K562 (cell line): ENCODE data around the gene ASMTL. TPM values are rescaled to one million over a fixed set of nuclear protein-coding genes. Genes with fewer than 3 reads are reported as not detected.

ENCODE experiments used
- ATAC-seq: fragments of 200-7000 bp; cut with Tn5 transposase; 3 replicates; pipeline ENCODE4 v1.9.1; 2020; ENCODE audit warnings: moderate library complexity
- BruUV-seq: library from RNA; stranded (reverse); fragments of 400-500 nt; replicated peaks from 2 replicates; lab custom pipeline; 2021; lab: Mats Ljungman, UMichigan
- CTCF ChIA-PET: fragments of 300-600 bp; formaldehyde crosslinking; extraction: SDS; loops from one replicate; lab custom pipeline; 2021; ENCODE audit warnings: low intra/inter-chr PET ratio; lab: Yijun Ruan, JAX
- POLR2A ChIA-PET: fragments of 300-600, 350-650 bp; sonication (Branson Sonifier 250); formaldehyde crosslinking; extraction: SDS; loops from one replicate; lab custom pipeline; 2021; ENCODE audit warnings: antibody characterized with exemption, inconsistent platforms; lab: Yijun Ruan, JAX
- DNase-seq, 4 experiments: peaks; one replicate each; pipeline versions ENCODE4 v3.0.0 to v3.0.0-alpha.2; 2011 to 2018; ENCODE audit warnings: low spot score in 3 of 4, mixed read lengths in 3 of 4; ENCODE audit errors: extremely low read depth in 1 of 4
- FAIRE-seq: peaks from 2 replicates; lab custom pipeline; 2011; peaks lifted over from hg19 to GRCh38; lab: Jason Lieb, UNC
- H2AFZ ChIP-seq: 2 replicates; pipeline ENCODE4 v1.6.0; 2011; ENCODE audit warnings: low read depth, low read length, control low read depth, inconsistent platforms
- H3K27ac ChIP-seq: fragments of 200-600 bp; 3 replicates; pipeline ENCODE4 v1.8.0; 2011; ENCODE audit warnings: low read depth, mild to moderate bottlenecking, control low read depth, inconsistent platforms, low read length, moderate library complexity, mixed read lengths; ENCODE audit errors: extremely low read depth
- H3K27me3 ChIP-seq, 2 experiments: fragments of 300-600 bp in 1 of 2; 2 replicates in 1 of 2; 3 replicates in 1 of 2; pipeline versions ENCODE4 v1.6.0 to v1.8.0; 2011; ENCODE audit warnings: inconsistent platforms in 2 of 2, low read length in 2 of 2, mild to moderate bottlenecking in 1 of 2, mixed read lengths in 1 of 2, moderate library complexity in 1 of 2; ENCODE audit not compliant: control insufficient read depth in 2 of 2, insufficient read depth in 2 of 2
- H3K36me3 ChIP-seq: fragments of 300-600 bp; 3 replicates; pipeline ENCODE4 v1.8.0; 2011; ENCODE audit warnings: mild to moderate bottlenecking, low read length, inconsistent platforms; ENCODE audit not compliant: control insufficient read depth, insufficient read depth
- H3K4me1 ChIP-seq, 2 experiments: fragments of 200-600 bp in 1 of 2; replicated peaks in 1 of 2; 2 replicates in 1 of 2; 3 replicates in 1 of 2; pipeline versions ENCODE4 v1.5.1 to v1.8.0; 2011; ENCODE audit warnings: inconsistent platforms in 2 of 2, low read length in 2 of 2, mild to moderate bottlenecking in 1 of 2, mixed read lengths in 1 of 2, moderate library complexity in 1 of 2; ENCODE audit not compliant: control insufficient read depth in 2 of 2, insufficient read depth in 2 of 2
- H3K4me2 ChIP-seq: 2 replicates; pipeline ENCODE4 v1.6.1; 2011; ENCODE audit warnings: low read length, control low read depth, inconsistent platforms, mixed read lengths; ENCODE audit not compliant: insufficient read depth
- H3K4me3 ChIP-seq: fragments of 200-600 bp; sonication (generic), shearing (Covaris generic); 2 replicates; pipeline ENCODE4 v1.5.1; 2016; ENCODE audit warnings: control low read depth, inconsistent platforms
- H3K79me2 ChIP-seq: fragments of 200-600 bp; 3 replicates; pipeline ENCODE4 v1.8.0; 2011; ENCODE audit warnings: low read length, inconsistent platforms; ENCODE audit not compliant: control insufficient read depth, insufficient read depth
- H3K9ac ChIP-seq, 2 experiments: 2 replicates each; pipeline versions ENCODE4 v1.6.0 to v1.6.1; 2011; ENCODE audit warnings: low read depth in 2 of 2, low read length in 2 of 2, control low read depth in 1 of 2, inconsistent platforms in 1 of 2, mild to moderate bottlenecking in 1 of 2, mixed read lengths in 1 of 2; ENCODE audit not compliant: insufficient read depth in 1 of 2
- H3K9me1 ChIP-seq: one replicate; pipeline ENCODE4 v1.6.0; 2011; ENCODE audit warnings: inconsistent platforms, mild to moderate bottlenecking, low read length, moderate library complexity; ENCODE audit not compliant: control insufficient read depth, insufficient read depth
- H3K9me3 ChIP-seq: replicated peaks from 2 replicates; pipeline ENCODE4 v1.5.1; 2011; ENCODE audit warnings: low read depth, low read length, inconsistent platforms; ENCODE audit not compliant: control insufficient read depth, insufficient read depth
- H4K20me1 ChIP-seq: replicated peaks from 2 replicates; pipeline ENCODE4 v1.6.1; 2011; ENCODE audit warnings: low read length, inconsistent platforms, mixed read lengths; ENCODE audit not compliant: control insufficient read depth, insufficient read depth
- BRF1 ChIP-seq: IDR thresholded peaks from 3 replicates; pipeline ENCODE4 v1.6.1; 2011; ENCODE audit warnings: borderline replicate concordance, mild to moderate bottlenecking; ENCODE audit not compliant: insufficient read length; ENCODE audit errors: extremely low read depth
- CHD1 ChIP-seq: fragments of 200-600 bp; sonication (generic); IDR thresholded peaks from one replicate; pipeline ENCODE4 v1.6.1; 2012; ENCODE audit warnings: mild to moderate bottlenecking, moderate library complexity, low read length, inconsistent platforms
- DIDO1 ChIP-seq: fragments of 450-650 bp; IDR thresholded peaks from 2 replicates; pipeline ENCODE4 v1.6.1; 2016; ENCODE audit warnings: low read depth, missing biosample characterization, missing genetic modification characterization
- ESRRB ChIP-seq: fragments of 250-450 bp; sonication (Bioruptor Pico); IDR thresholded peaks from 2 replicates; pipeline ENCODE4 v1.5.0; 2020; ENCODE audit warnings: mild to moderate bottlenecking, moderate library complexity, borderline replicate concordance
- ETV6 ChIP-seq, 3 experiments: fragments of 150-350 bp in 1 of 3; sonication (generic) in 1 of 3; formaldehyde crosslinking in 1 of 3; IDR thresholded peaks; 2 replicates each; pipeline versions ENCODE4 v1.6.1 to v1.8.0; 2014 to 2022; ENCODE audit warnings: borderline replicate concordance in 2 of 3, low read depth in 2 of 3, antibody characterized with exemption in 1 of 3, low read length in 1 of 3, mild to moderate bottlenecking in 1 of 3, missing genetic modification reagents in 1 of 3
- L3MBTL2 ChIP-seq: fragments of 450-650 bp; IDR thresholded peaks from 2 replicates; pipeline ENCODE4 v1.6.1; 2016; ENCODE audit warnings: mild to moderate bottlenecking, moderate library complexity
- MAZ ChIP-seq, 2 experiments: fragments of 450-650 bp in 1 of 2; sonication (generic) in 1 of 2; formaldehyde crosslinking; IDR thresholded peaks in 1 of 2; conservative IDR thresholded peaks in 1 of 2; 2 replicates each; pipeline versions ENCODE4 v1.4.0 to v1.5.0; 2020; ENCODE audit warnings: mild to moderate bottlenecking in 1 of 2, missing genetic modification reagents in 1 of 2
- MBD1 ChIP-seq: fragments of 250-450 bp; sonication (Bioruptor Pico); IDR thresholded peaks from 2 replicates; pipeline ENCODE4 v1.8.0; 2022; ENCODE audit warnings: inconsistent platforms
- RBM22 ChIP-seq: fragments of 200-400 bp; formaldehyde crosslinking; IDR thresholded peaks from 2 replicates; pipeline ENCODE4 v1.6.1; 2018; ENCODE audit warnings: low read length, low read depth; ENCODE audit not compliant: poor library complexity, severe bottlenecking
- RBM34 ChIP-seq: fragments of 200-400 bp; formaldehyde crosslinking; IDR thresholded peaks from 2 replicates; pipeline ENCODE4 v1.6.1; 2018; ENCODE audit warnings: low read length, borderline replicate concordance; ENCODE audit not compliant: insufficient read depth
- ZNF318 ChIP-seq, 2 experiments: fragments of 450-650 bp; IDR thresholded peaks; 2 replicates each; pipeline ENCODE4 v1.6.1; 2016; ENCODE audit warnings: mild to moderate bottlenecking in 2 of 2, borderline replicate concordance in 1 of 2, low read depth in 1 of 2, moderate library complexity in 1 of 2
- ZNF75A ChIP-seq: fragments of 450-650 bp; formaldehyde crosslinking; IDR thresholded peaks from 2 replicates; pipeline ENCODE4 v1.4.0; 2020; ENCODE audit warnings: mild to moderate bottlenecking
- WGBS: fragments of 100-300 bp; shearing (Covaris generic); methylation state at CpG from one replicate; pipeline ENCODE4 v1.1.6; 2016; ENCODE audit warnings: low coverage, mixed read lengths; ENCODE audit not compliant: insufficient coverage; ENCODE audit errors: missing lambda C conversion rate; 5-methylcytosine and 5-hydroxymethylcytosine counted together
- in situ Hi-C: fragments of 300-500 bp; cut with MboI; formaldehyde crosslinking; loops from 4 replicates; pipeline ENCODE4 v1.15.0; 2018; ENCODE audit warnings: inconsistent platforms, mixed read lengths
- intact Hi-C: fragments of 100-400 bp; cut with micrococcal nuclease; formaldehyde crosslinking; loops from 2 replicates; pipeline ENCODE4 v1.14.2; 2022
- polyA plus RNA-seq, 8 experiments: library from polyadenylated mRNA; depleted of rRNA in 4 of 8; stranded (reverse) in 5 of 8; unstranded in 3 of 8; fragments of >200 nt; fragmentation: Nextera tagmentation in 2 of 8; fragmentation: Illumina TruSeq in 1 of 8; extraction: Ambion mirVana in 2 of 8; extraction: Trizol in 1 of 8; gene quantifications; 2 replicates each; pipeline versions ENCODE4 v1.2.1 to v1.2.3, GENCODE V29; 2011 to 2014; ENCODE audit warnings: inconsistent platforms in 1 of 8, missing spikeins in 1 of 8
- total RNA-seq, 7 experiments: library from RNA; depleted of rRNA in 6 of 7; stranded (reverse); fragments of >200 nt in 6 of 7; fragmentation: Illumina TruSeq in 2 of 7; extraction: Trizol in 2 of 7; gene quantifications; 2 replicates each; pipeline versions ENCODE4 v1.2.1 to v1.2.3, GENCODE V29; 2011 to 2021; ENCODE audit warnings: low replicate concordance in 1 of 7

The ASMTL gene
- total and polyA plus RNA-seq, 9 of the 15 experiments (the other 6 are each of a cell fraction or from before 2014, with no cell fraction given) = 0.56 to 20.6 (median 7.6) TPM

- TF ChIP-seq L3MBTL2 (no peak), ZNF318 (IDR thresholded peaks at IDR 0.05; ENCODE audit: borderline replicate concordance in 1 of 2, low read depth in 1 of 2) (no peak), CHD1 (no peak), RBM34 (no peak), ESRRB (CRISPR knock-in tag) (no peak), MBD1 (no peak), BRF1 (no peak), RBM22 (no peak), ETV6 (IDR thresholded peaks at IDR 0.05; ENCODE audit: borderline replicate concordance in 1 of 2, low read depth in 2 of 2, low read length in 1 of 2) (no peak), ETV6 (CRISPR knock-in tag; IDR thresholded peaks at IDR 0.05; ENCODE audit: borderline replicate concordance) (no peak), ZNF75A (CRISPR knock-in tag) (no peak), DIDO1 (no peak), MAZ (CRISPR knock-in tag; conservative IDR thresholded peaks at IDR 0.05 in 1 of 2, IDR thresholded peaks at IDR 0.05 in 1 of 2) (no peak)
- TF ChIP-seq, all 486 proteins: peak for 0
- no peak overlapping the region for H2AFZ ChIP-seq
- ChIA-PET CTCF (no interaction called here), POLR2A (no interaction called here)
- H3K4me2 ChIP-seq = no peak overlapping the region
- no peak for FAIRE-seq
- intact Hi-C loops (no loop called here), in situ Hi-C loops (no loop called here)
- peaks cover 0 to 4% of the 10 kb centered on the region in 2 experiments; a peak in 1 of 5 replicates for H3K4me1 ChIP-seq
- H3K9ac ChIP-seq = no peak overlapping the region
- H4K20me1 ChIP-seq = no peaks in the 10 kb centered on the region
- peaks cover 5% of the 10 kb centered on the region; the same call in 1 of the 3 replicates for H3K36me3 ChIP-seq
- WGBS = 90% methylated on average over 7 of the region's 32 CpGs
- DNase-seq = no peak
- no peaks in the 10 kb centered on the region for H3K9me3 ChIP-seq
- no peaks in the 10 kb centered on the region for H3K27me3 ChIP-seq
- no peak for ATAC-seq
- no peak overlapping the region for H3K4me3 ChIP-seq
- no peak overlapping the region for H3K27ac ChIP-seq
- no TSS peak for BruUV-seq
- no peaks in the 10 kb centered on the region for H3K79me2 ChIP-seq
- no peaks in the 10 kb centered on the region for H3K9me1 ChIP-seq
Observed at GRCh38 chrX:1427756-1428155, 25.0 kb downstream of the ASMTL start.
